ENCODE measurements around the gene IRF5. TPM values are rescaled to one million over a fixed set of nuclear protein-coding genes. Genes with fewer than 3 reads are reported as not detected.

IRF5 gene
- total RNA-seq, 1 experiment from 2014 or later, result 0.74 TPM

- H3K36me3 Mint-ChIP-seq (ENCODE audit: insufficient read depth in 1 of 3, low read depth in 3 of 3), result no peaks in the 10 kb centered on the region
- H3K9me3 Mint-ChIP-seq, result 0 out of 5 replicates have a peak, but pooled peaks cover 0 to 2% of the 10 kb centered on the region in 2 experiments
- no peaks in the 10 kb centered on the region for H4K20me1 ChIP-seq (ENCODE audit: control insufficient read depth, insufficient read depth, insufficient read length)
- no CpG with 5 or more reads among the region's 15 CpGs for WGBS (ENCODE audit: extremely low coverage, insufficient read length, low lambda C conversion rate)
- no peaks in the 10 kb centered on the region for H3K79me2 ChIP-seq (ENCODE audit: insufficient read depth, low read length)
- no peaks in the 10 kb centered on the region for H3K79me1 ChIP-seq (ENCODE audit: insufficient read depth, low read depth, low read length, poor library complexity, severe bottlenecking)
- no peak overlapping the region for H3K4ac ChIP-seq (ENCODE audit: low read depth, low read length)
- no peak overlapping the region for H2BK120ac ChIP-seq (ENCODE audit: low read depth, low read length, poor library complexity, severe bottlenecking)
- H3K27me3 Mint-ChIP-seq (ENCODE audit: low read depth), result peaks cover 55% of the 10 kb centered on the region
- no peak overlapping the region for H3K27ac ChIP-seq (ENCODE audit: insufficient read length, low read depth, low read length)
- H4K5ac ChIP-seq (ENCODE audit: insufficient read length, low read depth, low read length), result no peak overlapping the region
- no peak overlapping the region for H4K8ac ChIP-seq (replicated peaks; ENCODE audit: insufficient read length, low read depth, low read length)
- H3K4me1 Mint-ChIP-seq, result peaks cover 10 to 16% of the 10 kb centered on the region in 2 experiments
- H3K27me3 ChIP-seq (ENCODE audit: insufficient read depth, low read length), result peaks cover 20% of the 10 kb centered on the region; the same call in 1 of the 2 replicates
- no peak overlapping the region for H3K56ac ChIP-seq (ENCODE audit: insufficient read length, low read depth, low read length)
- no peak overlapping the region for H2BK12ac ChIP-seq (ENCODE audit: insufficient read length, low read depth, low read length)
- no peak overlapping the region for H3K4me2 ChIP-seq (ENCODE audit: insufficient read depth, insufficient read length, low read length)
- no peak overlapping the region for H3T11ph ChIP-seq (ENCODE audit: low read length)
- H3K23ac ChIP-seq (ENCODE audit: insufficient read length, low read depth, low read length), result no peak overlapping the region
- no peak overlapping the region for H2BK20ac ChIP-seq (ENCODE audit: low read depth, low read length, poor library complexity, severe bottlenecking)
- no peak for TF ChIP-seq CTCF (conservative IDR thresholded peaks at IDR 0.05)
- no peak overlapping the region for H3K18ac ChIP-seq (ENCODE audit: insufficient read length, low read depth, low read length)
- no peak overlapping the region for H3K4me3 Mint-ChIP-seq
- H2AK5ac ChIP-seq (ENCODE audit: insufficient read length, low read length), result no peak overlapping the region
- no peak overlapping the region for H4K91ac ChIP-seq (ENCODE audit: insufficient read length, low read depth, low read length)
- no peaks in the 10 kb centered on the region for H3K9me3 ChIP-seq (ENCODE audit: control insufficient read depth, low read depth, low read length)
- H3K23me2 ChIP-seq (ENCODE audit: insufficient read length, low read depth, low read length, poor library complexity, severe bottlenecking), result peaks cover 5% of the 10 kb centered on the region
- no peak overlapping the region for H2AFZ ChIP-seq (ENCODE audit: low read length)
- no peak overlapping the region for H3K9ac ChIP-seq (ENCODE audit: extremely low read depth, insufficient read length, low read length)
- no peak overlapping the region for H2BK15ac ChIP-seq (ENCODE audit: low read depth, low read length)
- no peak for DNase-seq
- H3K27ac Mint-ChIP-seq, result no peak overlapping the region
- H3K14ac ChIP-seq (ENCODE audit: insufficient read depth, low read length), result no peak overlapping the region
- no peaks in the 10 kb centered on the region for H3K4me1 ChIP-seq (ENCODE audit: insufficient read depth, low read length)
- H2BK5ac ChIP-seq (ENCODE audit: insufficient read length, low read length), result no peak overlapping the region
Observed at GRCh38 chr7:128941323-128941890, 3.7 kb downstream of the IRF5 start.

Data from H9 (cell line).